ENCODE measurements around the gene APPL2.

DNA sequence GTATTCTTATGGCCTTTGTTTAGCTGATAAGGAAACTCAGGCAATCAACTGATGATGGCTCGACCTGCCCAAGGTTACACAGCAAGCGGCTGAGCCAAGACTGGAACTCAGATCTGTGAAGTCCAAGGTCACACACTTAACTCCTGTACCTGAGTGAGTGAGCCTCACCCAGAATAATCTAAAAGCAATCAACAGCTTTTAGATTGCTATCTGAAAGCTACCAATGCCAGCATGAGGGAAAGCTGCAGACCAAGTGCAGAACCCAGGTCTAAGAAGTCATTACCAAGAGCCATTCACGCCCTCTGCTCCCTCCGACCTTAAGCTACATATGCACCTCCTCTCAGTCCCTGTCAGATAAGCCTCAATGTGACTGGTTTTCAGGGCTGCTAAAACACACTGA, 12.1 kb downstream of the APPL2 start:
- TF ChIP-seq, protein P1, sequence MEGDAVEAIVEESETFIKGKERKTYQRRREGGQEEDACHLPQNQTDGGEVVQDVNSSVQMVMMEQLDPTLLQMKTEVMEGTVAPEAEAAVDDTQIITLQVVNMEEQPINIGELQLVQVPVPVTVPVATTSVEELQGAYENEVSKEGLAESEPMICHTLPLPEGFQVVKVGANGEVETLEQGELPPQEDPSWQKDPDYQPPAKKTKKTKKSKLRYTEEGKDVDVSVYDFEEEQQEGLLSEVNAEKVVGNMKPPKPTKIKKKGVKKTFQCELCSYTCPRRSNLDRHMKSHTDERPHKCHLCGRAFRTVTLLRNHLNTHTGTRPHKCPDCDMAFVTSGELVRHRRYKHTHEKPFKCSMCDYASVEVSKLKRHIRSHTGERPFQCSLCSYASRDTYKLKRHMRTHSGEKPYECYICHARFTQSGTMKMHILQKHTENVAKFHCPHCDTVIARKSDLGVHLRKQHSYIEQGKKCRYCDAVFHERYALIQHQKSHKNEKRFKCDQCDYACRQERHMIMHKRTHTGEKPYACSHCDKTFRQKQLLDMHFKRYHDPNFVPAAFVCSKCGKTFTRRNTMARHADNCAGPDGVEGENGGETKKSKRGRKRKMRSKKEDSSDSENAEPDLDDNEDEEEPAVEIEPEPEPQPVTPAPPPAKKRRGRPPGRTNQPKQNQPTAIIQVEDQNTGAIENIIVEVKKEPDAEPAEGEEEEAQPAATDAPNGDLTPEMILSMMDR (IDR thresholded peaks at IDR 0.05) = no peak
- TF ChIP-seq POLR2A (IDR thresholded peaks at IDR 0.05) = no peak

Measured in testis (tissue), 2 donors.